Endothelial cell of umbilical vein (primary cell): ENCODE results near the gene C12orf42. TPM values are rescaled to one million over a fixed set of nuclear protein-coding genes. Genes with fewer than 3 reads are reported as not detected.

ENCODE experiments used
- BruUV-seq: library from RNA; stranded (reverse); fragments of 400-500 nt; replicated peaks from 2 replicates; lab custom pipeline; 2021; lab: Mats Ljungman, UMichigan
- CTCF ChIA-PET: fragments of 300-600, 350-600 bp; sonication (Branson Sonifier 250); formaldehyde crosslinking; loops from one replicate; lab custom pipeline; 2021; ENCODE audit warnings: antibody characterized with exemption, inconsistent platforms; lab: Charles Lee
- POLR2A ChIA-PET: fragments of 300-600, 350-600 bp; sonication (Branson Sonifier 250); formaldehyde crosslinking; loops from one replicate; lab custom pipeline; 2021; ENCODE audit warnings: antibody characterized with exemption, inconsistent platforms; lab: Charles Lee
- DNase-seq: peaks from one replicate; pipeline ENCODE4 v3.0.0-alpha.2; 2011; ENCODE audit warnings: low read depth, low spot score
- FAIRE-seq: peaks from 2 replicates; lab custom pipeline; 2011; peaks lifted over from hg19 to GRCh38; lab: Jason Lieb, UNC
- H2AFZ ChIP-seq: 2 replicates; pipeline ENCODE4 v1.6.0; 2012; ENCODE audit warnings: low read depth, low read length, control low read depth, inconsistent platforms
- H3K27ac ChIP-seq: 2 replicates; pipeline ENCODE4 v1.5.1; 2011; ENCODE audit warnings: low read depth, mild to moderate bottlenecking, control low read depth, low read length, moderate library complexity; ENCODE audit not compliant: insufficient read depth
- H3K27me3 ChIP-seq, 2 experiments: 2 replicates each; pipeline versions ENCODE4 v1.6.0 to v1.6.1; 2011; ENCODE audit warnings: low read length in 2 of 2, mixed read lengths in 1 of 2; ENCODE audit not compliant: control insufficient read depth in 2 of 2, insufficient read depth in 2 of 2
- H3K36me3 ChIP-seq, 2 experiments: 2 replicates in 1 of 2; 3 replicates in 1 of 2; pipeline ENCODE4 v1.5.1; 2011; ENCODE audit warnings: low read length in 2 of 2, mild to moderate bottlenecking in 1 of 2, moderate library complexity in 1 of 2; ENCODE audit not compliant: control insufficient read depth in 2 of 2, insufficient read depth in 2 of 2; ENCODE audit errors: extremely low read depth in 1 of 2
- H3K4me1 ChIP-seq: 3 replicates; pipeline ENCODE4 v1.5.1; 2011; ENCODE audit warnings: mild to moderate bottlenecking, low read length; ENCODE audit not compliant: control insufficient read depth, insufficient read depth; ENCODE audit errors: extremely low read depth
- H3K4me2 ChIP-seq: 2 replicates; pipeline ENCODE4 v1.6.1; 2011; ENCODE audit warnings: low read length, control low read depth, mixed read lengths; ENCODE audit not compliant: insufficient read depth
- H3K4me3 ChIP-seq, 3 experiments: fragments of 200-600 bp in 1 of 3; sonication (generic), shearing (Covaris generic) in 1 of 3; replicated peaks in 1 of 3; 2 replicates each; pipeline ENCODE4 v1.5.1; 2011 to 2016; ENCODE audit warnings: control low read depth in 3 of 3, low read length in 3 of 3, mild to moderate bottlenecking in 2 of 3, inconsistent platforms in 1 of 3, low read depth in 1 of 3, moderate library complexity in 1 of 3; ENCODE audit not compliant: insufficient read depth in 1 of 3
- H3K79me2 ChIP-seq: 2 replicates; pipeline ENCODE4 v1.6.0; 2012; ENCODE audit warnings: low read length, inconsistent platforms; ENCODE audit not compliant: control insufficient read depth, insufficient read depth
- H3K9ac ChIP-seq: replicated peaks from 2 replicates; pipeline ENCODE3; 2011; ENCODE audit warnings: low read length, control low read depth; ENCODE audit not compliant: insufficient read depth; ENCODE audit errors: extremely low read depth
- H3K9me1 ChIP-seq: replicated peaks from 3 replicates; pipeline ENCODE4 v1.6.0; 2011; ENCODE audit warnings: mild to moderate bottlenecking, low read length; ENCODE audit not compliant: control insufficient read depth, insufficient read depth; ENCODE audit errors: extremely low read depth
- H3K9me3 ChIP-seq: replicated peaks from 2 replicates; pipeline ENCODE4 v1.5.1; 2012; ENCODE audit warnings: low read length, inconsistent platforms; ENCODE audit not compliant: control insufficient read depth, insufficient read depth
- H4K20me1 ChIP-seq: replicated peaks from 2 replicates; pipeline ENCODE3; 2011; ENCODE audit warnings: mild to moderate bottlenecking, low read length; ENCODE audit not compliant: control insufficient read depth, insufficient read depth; ENCODE audit errors: extremely low read depth
- CTCF ChIP-seq, 2 donors: IDR thresholded peaks; 1 replicate in 1 of 2; 2 replicates in 1 of 2; pipeline ENCODE4 v1.5.1; 2011; ENCODE audit warnings: low read length in 2 of 2, mild to moderate bottlenecking in 2 of 2, moderate library complexity in 2 of 2, control low read depth in 1 of 2, inconsistent platforms in 1 of 2, low read depth in 1 of 2; ENCODE audit not compliant: insufficient read depth in 1 of 2; ENCODE audit errors: extremely low read depth in 1 of 2
- EZH2 ChIP-seq: IDR thresholded peaks from 2 replicates; pipeline ENCODE4 v1.6.1; 2012; ENCODE audit warnings: borderline replicate concordance, low read depth, mild to moderate bottlenecking, moderate library complexity, low read length, inconsistent platforms; ENCODE audit not compliant: severe bottlenecking
- FOS ChIP-seq: IDR thresholded peaks from 2 replicates; pipeline ENCODE4 v1.6.1; 2011; ENCODE audit warnings: mild to moderate bottlenecking, low read length, moderate library complexity, borderline replicate concordance; ENCODE audit not compliant: insufficient read depth
- GATA2 ChIP-seq: IDR thresholded peaks from 2 replicates; pipeline ENCODE4 v1.7.0; 2011; ENCODE audit warnings: low read depth, mild to moderate bottlenecking, moderate library complexity, mixed read lengths, low read length; ENCODE audit not compliant: insufficient read length, insufficient read depth
- JUN ChIP-seq: IDR thresholded peaks from 2 replicates; pipeline ENCODE4 v1.6.1; 2011; ENCODE audit warnings: borderline replicate concordance, low read depth; ENCODE audit not compliant: insufficient read length, insufficient read depth
- MYC ChIP-seq: IDR thresholded peaks from one replicate; pipeline ENCODE4 v1.6.1; 2011; ENCODE audit warnings: mild to moderate bottlenecking, low read depth, low read length
- POLR2A ChIP-seq: IDR thresholded peaks from 2 replicates; pipeline ENCODE4 v1.6.1; 2012; ENCODE audit warnings: low read depth, mild to moderate bottlenecking, control low read depth, low read length
- POLR2AphosphoS5 ChIP-seq: IDR thresholded peaks from 2 replicates; pipeline ENCODE4 v1.6.1; 2012; ENCODE audit warnings: low read depth, mild to moderate bottlenecking, control low read depth, low read length, moderate library complexity; ENCODE audit not compliant: insufficient read depth
- dilution Hi-C: fragments of 300-500 bp; cut with MboI; formaldehyde crosslinking; loops from one replicate; pipeline ENCODE4 v1.15.0; 2019; ENCODE audit warnings: low sequenced_read_pairs; ENCODE audit not compliant: extremely low pct_ligation_motif_present
- intact Hi-C: fragments of 100-400 bp; cut with micrococcal nuclease; formaldehyde crosslinking; loops from one replicate; pipeline ENCODE4 v1.10.0; 2022
- polyA plus RNA-seq, 4 experiments: library from polyadenylated mRNA; depleted of rRNA in 3 of 4; stranded (reverse) in 3 of 4; unstranded in 1 of 4; fragments of >200 nt; gene quantifications; 2 replicates each; pipeline versions ENCODE4 v1.2.1 to v1.2.3, GENCODE V29; 2011 to 2012; ENCODE audit warnings: missing spikeins in 1 of 4
- total RNA-seq: library from RNA; stranded (reverse); gene quantifications from 2 replicates; pipeline ENCODE4 v1.2.3, GENCODE V29; 2021
- TF ChIP-seq, protein P1 (sequence below): IDR thresholded peaks from 2 replicates; pipeline ENCODE4 v1.6.1; 2011; ENCODE audit not compliant: insufficient read depth, insufficient read length

C12orf42 gene
- total and polyA plus RNA-seq, 2 donors (not counting 3 experiments of a cell fraction or from before 2014, with no cell fraction given) = not detected

DNA sequence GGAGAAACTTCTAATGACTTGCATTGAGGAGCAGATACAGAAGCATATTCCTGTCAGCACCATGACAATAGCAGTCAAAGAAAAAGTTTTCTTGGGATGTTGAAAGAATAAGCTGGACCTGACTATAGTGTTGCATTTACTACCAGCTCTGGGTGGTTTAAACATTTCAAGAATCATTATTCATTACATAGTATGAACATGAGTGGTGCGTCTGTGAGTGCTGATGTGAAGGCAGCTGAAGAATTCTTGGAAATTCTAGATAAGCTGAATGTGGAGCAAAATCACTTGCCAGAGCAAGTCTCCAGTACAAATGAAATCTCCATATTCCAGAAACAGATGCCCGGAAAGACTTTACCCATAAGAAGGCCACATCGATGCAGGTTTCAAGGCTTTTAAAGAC lies 46.3 kb upstream of the C12orf42 start:
- Histone ChIP-seq H3K36me3 (no peaks in the 10 kb centered on the region), H3K9me3 (no peaks in the 10 kb centered on the region), H4K20me1 (no peaks in the 10 kb centered on the region), H3K9me1 (no peaks in the 10 kb centered on the region), H3K4me2 (no peak overlapping the region), H3K79me2 (no peaks in the 10 kb centered on the region), H3K4me3 (no peak overlapping the region), H3K9ac (no peak overlapping the region), H3K27ac (no peak overlapping the region), H3K27me3 (no peaks in the 10 kb centered on the region), H3K4me1 (no peaks in the 10 kb centered on the region), H2AFZ (no peak overlapping the region)
- ChIA-PET CTCF (no interaction called here), POLR2A (no interaction called here)
- no TSS peak for BruUV-seq
- TF ChIP-seq POLR2AphosphoS5 (no peak), GATA2 (no peak), CTCF (IDR thresholded peaks at IDR 0.05; ENCODE audit: extremely low read depth in 1 of 2, insufficient read depth in 1 of 2, low read depth in 1 of 2, low read length in 2 of 2) (no peak), EZH2 (no peak), FOS (no peak)
- DNase-seq (no peak), FAIRE-seq (no peak)
- intact Hi-C loops = no loop called here
- dilution Hi-C loops = no loop called here

DNA sequence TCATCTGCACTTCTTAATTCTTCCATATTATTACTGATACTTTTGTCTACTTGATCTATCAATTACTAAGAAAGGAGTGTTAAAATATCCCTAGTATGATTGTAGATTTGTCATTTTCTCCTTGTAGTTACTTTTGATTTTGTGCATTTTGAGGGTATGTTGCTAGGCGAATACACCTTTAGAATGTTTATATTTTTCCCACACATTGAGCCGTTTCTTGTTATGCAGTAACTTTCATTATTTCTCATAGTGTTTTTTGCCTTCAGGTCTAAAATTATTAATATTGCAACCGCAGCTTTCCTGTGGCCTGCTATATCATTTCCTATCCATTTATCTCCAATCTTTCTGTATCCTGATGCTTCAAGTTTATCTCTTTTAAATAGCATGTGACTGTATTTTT lies 44.6 kb upstream of the C12orf42 start:
- H3K79me2 ChIP-seq = no peaks in the 10 kb centered on the region
- dilution Hi-C loops (no loop called here), intact Hi-C loops (no loop called here)
- TF ChIP-seq, protein P1, sequence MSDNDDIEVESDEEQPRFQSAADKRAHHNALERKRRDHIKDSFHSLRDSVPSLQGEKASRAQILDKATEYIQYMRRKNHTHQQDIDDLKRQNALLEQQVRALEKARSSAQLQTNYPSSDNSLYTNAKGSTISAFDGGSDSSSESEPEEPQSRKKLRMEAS = no peak
- TF ChIP-seq CTCF (IDR thresholded peaks at IDR 0.05; ENCODE audit: extremely low read depth in 1 of 2, insufficient read depth in 1 of 2, low read depth in 1 of 2, low read length in 2 of 2) (no peak), JUN (no peak), POLR2AphosphoS5 (no peak), POLR2A (no peak), EZH2 (no peak), GATA2 (no peak), MYC (no peak), FOS (no peak)
- no peak overlapping the region for H3K27ac ChIP-seq
- no peak overlapping the region for H3K4me2 ChIP-seq
- H4K20me1 ChIP-seq = no peaks in the 10 kb centered on the region
- no peak overlapping the region for H3K4me3 ChIP-seq
- H2AFZ ChIP-seq = no peak overlapping the region
- H3K9me1 ChIP-seq = no peaks in the 10 kb centered on the region
- no peak overlapping the region for H3K9ac ChIP-seq
- CTCF ChIA-PET = no interaction called here
- H3K9me3 ChIP-seq = no peaks in the 10 kb centered on the region
- no peaks in the 10 kb centered on the region for H3K36me3 ChIP-seq
- FAIRE-seq (no peak), DNase-seq (no peak)
- H3K27me3 ChIP-seq = no peaks in the 10 kb centered on the region
- no TSS peak for BruUV-seq
- POLR2A ChIA-PET = no interaction called here
- H3K4me1 ChIP-seq = no peaks in the 10 kb centered on the region
